Uterus (tissue), 4 donors: ENCODE measurements around the gene COLEC11. TPM values are rescaled to one million over a fixed set of nuclear protein-coding genes. Genes with fewer than 3 reads are reported as not detected.
A peak's percentile ranks its signal among the peaks of the same experiment; 100 is the strongest.
"Not testable (repeated sequence)": the region's sequence is repeated elsewhere in the genome, so short reads cannot be mapped to it uniquely, and the experiment has no call there.

Source experiments
- DNase-seq, 2 donors: peaks; one replicate each; pipeline ENCODE4 v3.0.0-alpha.2; 2019 to 2020
- H3K27ac ChIP-seq, 2 donors: fragments of 200-600 bp; sonication (generic); 1 replicate in 1 of 2; 2 replicates in 1 of 2; pipeline ENCODE4 v1.5.1; 2016 to 2018
- H3K27me3 ChIP-seq, 2 donors: fragments of 200-600 bp; sonication (generic); one replicate each; pipeline ENCODE4 v1.5.1; 2018 to 2019; ENCODE audit warnings: control low read depth in 1 of 2
- H3K36me3 ChIP-seq, 2 donors: fragments of 200-600 bp; sonication (generic); one replicate each; pipeline ENCODE4 v1.5.1; 2019; ENCODE audit warnings: control low read depth in 1 of 2
- H3K4me1 ChIP-seq, 2 donors: fragments of 200-600 bp; sonication (generic); one replicate each; pipeline ENCODE4 v1.5.1; 2018 to 2019; ENCODE audit warnings: control low read depth in 1 of 2
- H3K4me3 ChIP-seq, 2 donors: fragments of 200-600 bp; sonication (generic); 1 replicate in 1 of 2; 2 replicates in 1 of 2; pipeline ENCODE4 v1.5.1; 2018 to 2019; ENCODE audit warnings: mild to moderate bottlenecking in 1 of 2
- H3K9me3 ChIP-seq, 2 donors: fragments of 200-600 bp; sonication (generic); one replicate each; pipeline ENCODE4 v1.5.1; 2019; ENCODE audit warnings: control low read depth in 1 of 2
- CTCF ChIP-seq, 4 experiments: fragments of 200-600 bp in 2 of 4; fragments of 450-650 bp in 2 of 4; sonication (generic) in 2 of 4; IDR thresholded peaks; one replicate each; pipeline ENCODE4 v1.5.1; 2016 to 2019; ENCODE audit warnings: antibody characterized with exemption in 4 of 4, mild to moderate bottlenecking in 2 of 4, moderate library complexity in 1 of 4
- POLR2A ChIP-seq, 2 donors: fragments of 450-650 bp; IDR thresholded peaks; one replicate each; pipeline ENCODE4 v1.6.1; 2016; ENCODE audit warnings: antibody characterized with exemption in 2 of 2, mild to moderate bottlenecking in 1 of 2, moderate library complexity in 1 of 2
- intact Hi-C: fragments of 100-400 bp; cut with DNase I; formaldehyde crosslinking; loops from one replicate; pipeline ENCODE4 v1.15.1; 2023; ENCODE audit warnings: low total_unique reads
- total RNA-seq, 4 donors: library from RNA; depleted of rRNA in 3 of 4; stranded (reverse); fragments of >200 nt in 3 of 4; gene quantifications; one replicate each; pipeline versions ENCODE4 v1.1.0 to v1.2.4, GENCODE V29; 2014 to 2023
- donor health status: DM: yes; HTN: yes; CAD: no.

Gene COLEC11
- total RNA-seq, 4 donors from 2014 or later, result 0.37 to 0.55 TPM; not detected in 2

- Histone ChIP-seq H3K36me3 (no peaks in the 10 kb centered on the region), H3K4me1 (no peaks in the 10 kb centered on the region), H3K4me3 (no peak overlapping the region), H3K27ac (no peak overlapping the region), H3K9me3 (no peaks in the 10 kb centered on the region), H3K27me3 (no peaks in the 10 kb centered on the region)
- DNase-seq, result no peak
- TF ChIP-seq POLR2A (IDR thresholded peaks at IDR 0.05), result no peak
- TF ChIP-seq CTCF (IDR thresholded peaks at IDR 0.05), result no peak
- intact Hi-C loops, result no loop called here
These were observed 16.1 kb downstream of the COLEC11 start for GRCh38 chr2:3610881-3611505.

GRCh38 chr2:3611589-3611988 is 16.7 kb downstream of the COLEC11 start:
- TF ChIP-seq POLR2A (IDR thresholded peaks at IDR 0.05) (no peak), CTCF (IDR thresholded peaks at IDR 0.05) (no peak)
- DNase-seq, result no peak

GRCh38 chr2:3612639-3613523 is 18.0 kb downstream of the COLEC11 start:
- H3K36me3 ChIP-seq, result no peaks in the 10 kb centered on the region
- no peaks in the 10 kb centered on the region for H3K9me3 ChIP-seq
- H3K4me1 ChIP-seq, result no peaks in the 10 kb centered on the region
- H3K27ac ChIP-seq, result no peak overlapping the region
- no peaks in the 10 kb centered on the region for H3K27me3 ChIP-seq
- TF ChIP-seq POLR2A (IDR thresholded peaks at IDR 0.05) (no peak), CTCF (IDR thresholded peaks at IDR 0.05) (no peak)
- H3K4me3 ChIP-seq, result no peak overlapping the region
- DNase-seq, result peak in 1 of 2 donors; percentile 6
- intact Hi-C loops, result no loop called here

More at GRCh38 chr2:3611589-3611988, 16.7 kb downstream of the COLEC11 start:
- Histone ChIP-seq H3K4me3 (no peak overlapping the region), H3K9me3 (no peaks in the 10 kb centered on the region), H3K27ac (no peak overlapping the region), H3K36me3 (no peaks in the 10 kb centered on the region), H3K4me1 (no peaks in the 10 kb centered on the region), H3K27me3 (no peaks in the 10 kb centered on the region)
- intact Hi-C loops, result no loop called here

- Histone ChIP-seq H3K4me3 (no peak overlapping the region), H3K27me3 (no peaks in the 10 kb centered on the region), H3K27ac (no peak overlapping the region), H3K4me1 (no peaks in the 10 kb centered on the region), H3K36me3 (no peaks in the 10 kb centered on the region), H3K9me3 (no peaks in the 10 kb centered on the region)
- peak in 1 of 2 donors; percentile 1 for DNase-seq
- TF ChIP-seq POLR2A (IDR thresholded peaks at IDR 0.05), result no peak
- TF ChIP-seq CTCF (IDR thresholded peaks at IDR 0.05), result no peak
- intact Hi-C loops, result no loop called here
These were observed 18.6 kb downstream of the COLEC11 start for GRCh38 chr2:3613524-3613905.

- H3K4me1 ChIP-seq, H3K4me3 ChIP-seq, intact Hi-C loops, DNase-seq, H3K36me3 ChIP-seq, H3K27ac ChIP-seq, H3K27me3 ChIP-seq, H3K9me3 ChIP-seq: not testable (repeated sequence)
These were observed 19.8 kb downstream of the COLEC11 start for GRCh38 chr2:3614743-3615142.

GRCh38 chr2:3615541-3616200 is 20.8 kb downstream of the COLEC11 start:
- H3K9me3 ChIP-seq, H3K36me3 ChIP-seq, H3K4me3 ChIP-seq, intact Hi-C loops, H3K27me3 ChIP-seq, H3K4me1 ChIP-seq, H3K27ac ChIP-seq, DNase-seq: not testable (repeated sequence)

GRCh38 chr2:3616435-3617197 is 21.7 kb downstream of the COLEC11 start:
- intact Hi-C loops, H3K27ac ChIP-seq, H3K9me3 ChIP-seq, DNase-seq, H3K27me3 ChIP-seq, H3K4me1 ChIP-seq, H3K4me3 ChIP-seq, H3K36me3 ChIP-seq: not testable (repeated sequence)
